NCI-H2196 (cell line): Measurements from ENCODE around the gene IFT43.

Experiments
- DNase-seq: peaks from one replicate; lab custom pipeline; 2025; ENCODE audit not compliant: unreplicated experiment; lab: John Stamatoyannopoulos, UW

Gene IFT43

DNA sequence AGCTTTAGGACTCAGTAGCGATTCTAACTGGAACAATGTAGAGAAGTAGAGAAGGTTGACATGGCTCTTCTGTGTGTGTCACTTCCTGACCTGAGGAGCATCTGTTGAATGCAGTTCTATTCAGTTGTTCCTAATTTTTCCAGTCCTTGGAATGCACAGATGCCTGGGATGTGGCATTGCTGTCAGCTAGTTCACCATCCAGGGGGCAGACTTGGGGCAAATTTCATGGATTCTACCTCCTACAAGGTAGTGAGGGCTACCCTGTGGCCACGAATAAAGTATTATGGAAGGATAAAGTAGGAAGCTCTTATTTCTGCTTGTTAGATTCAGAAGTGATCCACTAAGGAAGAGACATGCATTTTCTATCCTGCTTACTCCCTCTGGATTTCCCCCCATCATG, 91.8 kb downstream of the IFT43 start:
- no peak for DNase-seq

DNA sequence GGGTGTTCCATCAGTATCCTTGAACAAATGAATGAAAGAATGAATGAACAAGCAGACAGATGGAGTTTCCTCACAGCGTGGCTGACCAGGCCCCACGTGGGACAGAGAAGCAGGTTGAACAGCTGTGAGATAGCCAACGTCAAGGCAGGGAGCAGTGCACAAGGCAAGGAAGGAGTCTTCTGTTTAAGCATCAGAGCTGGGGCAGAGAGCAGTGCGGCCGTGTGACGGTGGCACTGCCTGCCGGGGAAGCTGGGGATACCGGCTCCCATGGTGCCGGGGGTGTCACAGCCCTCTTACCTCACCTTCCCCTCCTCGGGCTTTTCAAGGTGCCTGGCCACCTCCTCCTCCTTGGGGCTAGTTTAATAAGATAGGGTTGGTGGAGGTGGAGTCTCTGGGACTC, 92.9 kb downstream of the IFT43 start:
- DNase-seq, result no peak

DNA sequence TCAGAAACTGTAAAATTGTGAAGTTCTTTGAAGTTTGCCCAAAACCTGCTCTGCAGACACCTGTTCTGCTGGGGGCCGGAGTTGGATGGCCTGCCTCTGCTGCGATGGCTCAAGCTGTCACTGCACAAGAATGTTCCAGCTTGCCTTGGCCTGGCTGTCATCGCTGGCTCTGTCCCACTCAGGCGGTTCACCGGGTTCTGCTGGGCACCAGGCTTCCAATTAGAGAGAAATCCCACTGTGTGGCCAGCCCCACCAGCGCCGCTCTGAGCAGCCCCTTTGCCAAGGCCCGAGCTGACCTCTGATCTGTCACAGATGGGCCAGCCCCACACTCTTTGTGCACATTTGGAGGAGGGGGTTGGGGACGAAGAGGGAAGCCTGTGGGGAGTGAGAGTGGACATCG, 94.5 kb downstream of the IFT43 start:
- DNase-seq, result no peak

DNA sequence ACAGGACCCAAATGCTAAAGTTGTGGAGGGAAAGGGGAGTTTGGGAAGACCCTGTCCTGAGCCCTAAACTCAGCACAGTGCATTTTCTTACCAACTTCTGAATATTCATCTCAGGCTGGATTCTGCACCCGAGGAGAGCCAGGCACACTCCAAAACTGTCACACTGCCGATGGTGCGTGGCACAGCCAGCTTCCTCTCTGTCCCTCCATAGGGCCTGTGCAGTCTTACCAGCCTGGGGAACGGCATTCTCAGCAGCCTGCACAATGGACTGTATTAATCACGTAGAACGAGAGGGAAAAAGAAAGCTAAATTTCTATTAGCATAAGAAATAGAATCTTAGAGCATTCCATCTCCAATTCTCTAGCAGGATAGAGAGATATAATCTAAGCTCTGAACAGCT, 94.9 kb downstream of the IFT43 start:
- DNase-seq, result no peak

DNA sequence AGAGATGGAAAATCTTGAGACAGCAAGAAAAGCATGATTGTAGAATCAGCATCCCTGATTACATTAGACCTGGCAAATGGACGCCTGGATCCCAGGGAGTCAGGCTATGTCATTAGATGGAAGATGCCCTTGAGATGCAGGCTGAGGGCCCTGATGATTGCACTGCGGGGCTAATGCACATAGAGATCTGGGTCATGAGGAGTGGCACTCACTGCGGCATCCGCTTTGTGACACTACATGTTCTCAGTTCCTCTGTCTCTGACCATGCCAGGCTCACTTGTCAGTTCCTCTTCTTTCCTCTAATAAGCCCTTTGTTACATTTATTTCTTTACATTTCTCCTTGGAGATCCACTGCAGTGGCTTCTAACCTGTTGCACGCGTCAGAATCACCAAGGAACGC, 96.1 kb downstream of the IFT43 start:
- DNase-seq, result no peak

DNA sequence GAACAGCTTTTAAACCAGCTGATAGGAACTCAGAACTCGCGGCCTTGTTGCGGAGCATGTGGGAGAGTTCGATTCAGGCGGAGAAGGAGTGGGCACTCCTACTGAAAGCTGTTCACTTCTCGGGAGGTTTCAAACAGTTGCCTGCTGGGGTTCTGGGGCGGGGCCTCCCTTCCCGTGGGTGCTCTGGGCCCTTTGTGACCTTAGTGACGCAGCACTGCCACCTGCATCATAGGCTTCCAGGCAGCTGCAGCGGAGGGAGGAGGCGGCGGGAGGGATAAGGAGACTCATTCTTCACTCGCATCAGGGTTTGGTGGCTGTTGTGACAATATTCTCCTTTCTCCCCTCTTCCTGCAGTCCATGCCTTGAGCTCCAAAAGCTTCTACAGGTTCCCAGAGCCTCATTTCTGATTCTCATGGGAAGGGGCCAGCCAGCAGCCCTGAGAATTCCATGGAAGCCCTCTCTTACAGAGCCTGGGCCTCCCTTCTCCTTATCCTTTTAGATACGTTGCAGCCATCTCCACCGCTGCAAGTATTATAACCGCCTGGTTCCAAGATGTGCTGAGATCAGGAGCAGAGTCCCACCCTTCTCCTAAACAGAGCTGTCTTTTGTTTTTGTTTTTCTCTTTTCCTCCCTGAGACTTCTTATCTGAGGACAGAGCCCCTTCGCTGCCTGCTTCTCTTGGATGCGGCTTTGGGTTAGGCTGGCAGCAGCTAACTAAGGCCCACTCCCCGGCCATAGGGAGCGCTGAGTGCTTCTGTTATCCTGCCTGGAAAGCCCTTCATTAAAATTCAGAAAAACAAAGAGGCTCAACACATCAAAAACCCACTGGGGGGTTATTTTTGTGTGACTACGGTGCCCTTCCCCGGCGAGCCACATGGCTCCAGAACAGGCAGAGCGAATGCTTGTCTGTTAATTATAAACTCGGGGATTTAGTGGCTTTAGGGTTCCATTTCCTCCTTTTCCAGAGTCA, 98.5 kb downstream of the IFT43 start:
- DNase-seq, result no peak

DNA sequence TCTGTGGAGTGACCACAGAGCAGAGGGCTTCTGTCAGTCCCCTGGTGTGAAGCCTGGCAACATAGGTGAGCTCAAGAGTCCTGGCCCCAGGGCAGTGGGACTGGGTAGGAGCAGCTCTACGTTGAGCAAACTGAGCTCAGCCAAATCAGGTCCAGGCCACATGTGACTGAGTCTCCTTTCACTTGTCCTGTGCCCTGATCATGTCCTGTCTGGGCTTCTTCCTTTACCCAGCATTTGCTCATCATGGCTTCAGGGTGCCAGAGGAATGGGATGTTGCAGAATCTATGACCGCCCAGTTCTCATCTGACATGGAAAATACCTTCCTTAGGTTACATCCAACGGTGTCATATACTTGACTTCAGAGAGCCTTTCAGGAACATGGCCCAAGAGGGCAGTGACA, 99.8 kb downstream of the IFT43 start:
- DNase-seq, result no peak

DNA sequence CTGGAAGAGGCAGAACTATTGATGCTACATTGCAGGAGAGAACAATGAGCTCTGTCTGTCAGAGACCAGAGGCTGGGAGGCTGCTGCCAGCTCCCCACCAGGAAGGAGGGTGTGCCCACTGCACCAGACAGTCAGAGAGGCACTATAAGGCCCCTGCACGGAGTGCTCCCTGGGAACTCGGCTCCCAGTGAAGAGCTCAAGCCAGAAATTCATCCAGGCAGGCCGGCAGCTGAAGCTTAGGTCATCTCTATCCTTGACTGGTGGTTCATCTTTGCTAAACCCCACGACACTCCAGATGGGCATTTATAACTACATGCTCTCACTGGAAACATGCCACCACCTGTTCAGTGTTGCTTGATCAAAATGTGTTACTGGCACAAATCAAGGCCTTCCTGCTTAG, 101.1 kb downstream of the IFT43 start:
- no peak for DNase-seq

DNA sequence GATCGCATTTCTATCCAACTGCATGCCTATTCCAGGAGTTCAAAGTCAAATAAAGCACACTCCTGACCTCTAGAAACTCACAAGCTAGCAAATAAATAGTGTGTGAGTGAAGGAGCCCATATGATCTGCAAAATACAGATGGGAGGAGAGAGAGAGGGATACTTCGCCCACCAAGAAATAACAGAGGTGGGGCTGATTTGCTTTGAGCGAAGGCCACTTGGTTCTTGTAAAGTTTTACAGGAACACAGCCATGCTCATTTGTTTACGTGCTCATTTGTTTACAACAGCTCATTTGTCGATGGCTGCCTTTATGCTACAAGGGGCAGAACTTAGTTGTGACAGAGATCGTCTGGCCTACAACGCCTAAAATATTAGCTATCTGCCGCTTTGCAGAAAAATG, 102.8 kb downstream of the IFT43 start:
- DNase-seq, result no peak

DNA sequence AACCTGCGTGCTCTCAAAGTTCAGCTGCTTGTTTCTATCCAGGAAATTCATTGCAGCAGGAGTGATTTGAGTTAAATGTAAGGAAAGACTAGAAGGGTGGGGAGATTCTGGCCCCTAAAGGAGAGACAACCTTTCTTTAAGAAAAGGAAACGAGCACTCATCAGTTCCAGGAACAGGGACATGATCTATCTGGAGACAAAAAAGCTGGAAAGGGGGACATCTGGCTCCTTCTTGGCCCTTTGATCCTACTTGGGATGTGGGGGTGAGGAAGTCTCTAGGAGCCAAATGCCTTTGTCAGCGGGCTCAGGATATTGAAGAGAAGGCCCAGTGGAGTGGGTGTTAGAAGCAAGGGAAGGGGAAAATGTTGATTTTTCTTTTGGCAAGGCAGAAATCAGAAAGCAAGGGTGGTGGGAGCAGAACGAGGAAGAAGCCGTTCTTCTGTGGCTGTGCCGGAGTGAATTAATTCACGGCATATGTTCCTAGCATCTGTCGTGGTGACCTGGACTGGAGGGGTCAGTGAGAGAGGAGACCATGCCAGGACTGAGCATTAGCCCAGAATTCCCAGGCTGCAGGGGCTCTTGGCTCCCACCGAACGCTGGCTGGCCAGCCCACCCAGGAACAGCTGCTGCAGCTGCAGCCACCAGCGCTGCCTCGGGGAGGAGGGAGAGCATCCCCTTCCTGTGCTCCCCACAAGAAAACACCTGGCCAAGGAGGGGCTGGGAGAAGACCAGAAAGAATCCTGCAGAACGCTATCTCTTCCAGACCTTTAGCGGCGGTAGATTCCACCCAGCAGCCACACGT, 103.4 kb downstream of the IFT43 start:
- DNase-seq, result no peak

DNA sequence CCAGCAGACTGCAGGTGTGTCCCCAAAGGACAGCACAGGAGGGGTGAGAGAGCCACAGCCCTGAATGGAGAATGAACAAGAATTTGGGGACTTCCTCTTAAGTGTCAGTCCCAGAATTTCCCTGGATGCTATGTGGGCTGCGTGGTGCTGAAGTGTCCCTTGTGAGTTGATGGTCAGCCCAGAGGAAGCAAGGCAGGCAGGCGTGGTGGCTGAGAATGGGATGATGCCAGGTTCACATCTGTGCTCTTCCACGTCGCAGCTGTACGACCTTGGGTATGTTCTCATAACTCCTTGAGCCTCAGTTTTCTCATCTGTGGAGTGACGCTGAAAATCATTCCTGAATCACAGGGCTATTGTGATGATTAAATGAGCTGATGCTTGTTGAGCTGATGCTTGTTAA, 104.0 kb downstream of the IFT43 start:
- no peak for DNase-seq

DNA sequence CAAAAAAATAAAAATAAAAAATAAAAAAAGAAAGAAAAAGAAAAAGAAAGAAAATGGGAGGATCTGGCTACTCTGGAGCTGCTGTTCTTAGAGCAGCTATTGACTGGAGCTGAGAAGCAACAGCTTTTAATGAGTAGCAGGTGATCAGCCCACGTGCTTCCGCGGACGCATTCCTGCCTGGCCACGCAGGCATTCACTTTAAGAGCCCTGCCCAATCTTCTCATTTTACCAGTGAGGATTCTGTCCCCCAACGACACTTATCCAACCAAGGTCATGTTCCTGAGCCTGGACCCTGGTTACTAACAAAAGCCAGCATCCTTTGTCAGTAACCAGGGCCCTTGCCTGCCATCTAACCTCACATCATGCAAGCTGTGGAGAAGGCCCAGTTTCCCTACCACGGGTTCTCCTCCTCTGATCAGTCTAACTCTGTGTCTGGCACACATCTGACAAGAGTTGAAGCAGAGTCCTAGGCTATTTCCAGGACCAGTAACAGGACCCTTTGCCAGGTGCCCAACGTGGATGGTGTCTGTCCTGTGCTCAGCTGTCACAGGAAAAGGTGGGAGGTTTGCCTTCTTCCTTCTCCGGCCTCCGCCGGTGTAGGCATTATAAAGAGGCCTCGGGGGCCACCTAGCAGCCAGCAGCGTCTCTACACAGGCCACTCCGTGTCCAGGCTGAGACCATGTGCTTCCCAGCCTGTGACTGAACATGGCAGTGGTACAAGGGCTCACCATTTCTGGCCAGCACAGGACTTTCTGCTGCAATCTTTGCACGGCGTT, 105.2 kb downstream of the IFT43 start:
- no peak for DNase-seq

DNA sequence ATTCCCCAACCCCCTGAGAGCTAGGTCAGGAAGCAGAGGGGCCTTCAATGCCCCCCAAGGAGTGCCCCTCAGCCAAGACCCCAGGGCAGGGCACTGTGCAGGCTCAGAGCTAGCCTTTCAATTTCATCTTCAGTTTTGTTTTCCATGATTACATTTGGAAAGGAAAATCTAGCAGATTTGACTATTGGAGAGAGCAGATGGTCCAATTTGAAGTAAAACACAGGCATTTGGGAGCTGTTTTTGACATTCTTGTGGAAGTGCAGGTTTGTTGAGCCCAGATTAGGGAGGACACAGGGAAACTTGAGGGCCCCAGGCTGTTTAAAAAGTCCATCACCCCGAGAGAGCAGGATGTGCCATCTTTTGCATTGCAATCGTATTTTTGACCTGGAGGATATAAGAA, 107.5 kb downstream of the IFT43 start:
- DNase-seq, result no peak

DNA sequence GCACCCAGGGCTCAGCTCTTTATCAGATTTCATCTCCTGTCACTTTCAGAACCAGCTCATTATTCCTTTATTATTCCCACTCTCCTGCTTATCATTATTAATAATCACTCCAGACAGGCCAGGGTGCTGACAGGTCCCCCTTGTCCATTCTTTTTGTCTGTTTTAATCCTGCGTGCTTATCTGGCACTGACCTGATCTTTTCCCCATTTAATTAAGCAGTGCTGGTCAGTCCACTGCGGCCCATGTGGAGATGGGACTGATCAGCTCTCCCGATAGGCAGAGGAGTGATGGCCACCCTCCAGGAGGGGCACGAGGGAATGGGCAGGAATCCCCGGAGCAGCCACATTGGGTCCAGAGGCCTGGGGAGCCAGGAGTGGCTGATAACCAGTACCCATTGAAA, 110.7 kb downstream of the IFT43 start:
- DNase-seq, result no peak

DNA sequence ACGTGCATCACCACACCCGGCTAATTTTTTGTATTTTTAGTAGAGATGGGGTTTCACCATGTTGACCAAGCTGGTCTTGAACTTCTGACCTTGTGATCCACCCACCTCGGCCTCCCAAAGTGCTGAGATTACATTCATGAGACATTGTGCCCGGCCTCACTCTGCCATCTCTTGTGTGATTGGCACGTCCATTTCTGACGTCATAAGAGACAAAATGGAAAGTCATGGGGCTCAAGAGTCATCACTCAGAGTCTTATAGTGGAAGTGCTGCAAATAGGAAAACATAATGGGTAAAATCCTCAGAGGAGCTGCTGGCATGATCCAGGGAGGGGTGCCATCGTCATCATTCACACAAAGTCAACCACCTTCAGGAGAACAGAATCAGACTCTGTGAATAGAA, 112.0 kb downstream of the IFT43 start:
- DNase-seq, result no peak

DNA sequence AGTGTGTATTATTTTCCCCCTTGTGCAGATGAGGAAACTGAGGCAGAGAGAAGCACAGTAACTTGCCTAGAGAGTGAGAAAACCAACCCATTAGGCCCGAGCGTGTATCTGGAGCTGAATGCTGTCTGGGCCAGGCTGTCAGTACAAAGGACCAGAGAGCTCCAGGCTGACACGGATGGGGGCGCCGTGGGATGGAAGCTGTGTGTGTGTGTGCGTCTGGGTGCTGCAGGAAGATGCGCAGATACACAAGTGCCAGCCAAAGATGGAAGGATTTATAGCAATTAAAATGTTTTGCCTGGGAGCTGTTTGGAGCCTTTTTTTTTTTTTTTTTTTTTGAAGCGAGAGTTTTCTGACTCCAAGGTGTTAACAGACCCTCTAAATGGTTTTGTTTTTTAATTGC, 112.5 kb downstream of the IFT43 start:
- no peak for DNase-seq

DNA sequence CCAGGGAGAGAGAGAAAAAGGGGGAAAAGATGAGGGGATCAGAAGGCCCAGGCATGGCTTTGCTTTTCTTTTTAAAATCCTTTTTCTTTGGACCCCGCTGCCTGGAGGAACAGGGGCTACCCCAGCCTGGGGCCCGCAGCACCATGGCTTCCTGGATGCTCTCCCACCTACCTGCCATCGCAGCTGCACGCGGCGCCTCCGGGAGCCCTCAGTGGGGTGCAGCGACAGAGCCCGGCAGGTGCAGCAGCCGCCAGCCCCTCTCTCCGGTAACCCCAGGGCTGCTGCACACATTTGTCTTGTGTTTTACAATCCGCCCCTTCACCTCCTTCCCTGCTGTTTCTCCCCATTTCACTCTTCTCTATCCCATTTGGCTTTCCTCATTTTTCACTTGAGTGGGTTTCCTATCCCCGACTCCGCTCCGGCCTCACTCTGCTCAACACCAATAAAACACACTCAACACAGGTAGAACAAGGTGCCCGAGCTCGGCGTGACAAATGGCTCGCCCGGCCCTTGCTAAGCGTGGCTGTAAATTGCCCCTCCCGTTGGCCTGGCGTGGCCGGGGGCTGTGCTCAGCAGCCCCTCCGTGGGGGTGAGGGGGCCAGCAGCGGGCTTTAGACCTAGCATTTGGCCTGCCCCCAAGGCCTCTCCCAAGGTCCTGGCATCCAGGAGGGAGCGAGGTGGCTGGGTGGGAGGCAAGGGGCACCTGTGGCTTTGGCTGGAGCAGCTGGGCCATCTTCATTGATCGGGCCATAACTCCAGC, 113.5 kb downstream of the IFT43 start:
- DNase-seq, result no peak

DNA sequence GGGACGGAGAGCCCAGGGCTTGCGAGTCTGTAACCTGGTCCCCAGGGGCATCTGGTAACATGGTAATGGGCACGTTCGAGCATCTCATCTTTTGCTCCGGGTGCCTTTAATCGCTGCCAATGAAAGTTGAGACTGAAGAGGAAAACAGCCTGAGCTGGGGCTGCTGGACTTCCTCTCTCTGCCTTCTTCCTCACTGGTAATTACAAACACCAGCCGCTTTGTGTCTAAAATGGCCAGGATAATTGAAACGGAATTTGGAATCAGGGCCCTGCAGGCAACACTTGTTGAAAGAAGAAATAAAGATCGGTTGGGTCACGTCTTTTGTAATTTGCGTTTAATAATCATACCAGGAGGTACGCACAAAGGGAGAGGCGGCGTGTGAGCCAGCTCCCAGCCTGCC, 114.7 kb downstream of the IFT43 start:
- no peak for DNase-seq

DNA sequence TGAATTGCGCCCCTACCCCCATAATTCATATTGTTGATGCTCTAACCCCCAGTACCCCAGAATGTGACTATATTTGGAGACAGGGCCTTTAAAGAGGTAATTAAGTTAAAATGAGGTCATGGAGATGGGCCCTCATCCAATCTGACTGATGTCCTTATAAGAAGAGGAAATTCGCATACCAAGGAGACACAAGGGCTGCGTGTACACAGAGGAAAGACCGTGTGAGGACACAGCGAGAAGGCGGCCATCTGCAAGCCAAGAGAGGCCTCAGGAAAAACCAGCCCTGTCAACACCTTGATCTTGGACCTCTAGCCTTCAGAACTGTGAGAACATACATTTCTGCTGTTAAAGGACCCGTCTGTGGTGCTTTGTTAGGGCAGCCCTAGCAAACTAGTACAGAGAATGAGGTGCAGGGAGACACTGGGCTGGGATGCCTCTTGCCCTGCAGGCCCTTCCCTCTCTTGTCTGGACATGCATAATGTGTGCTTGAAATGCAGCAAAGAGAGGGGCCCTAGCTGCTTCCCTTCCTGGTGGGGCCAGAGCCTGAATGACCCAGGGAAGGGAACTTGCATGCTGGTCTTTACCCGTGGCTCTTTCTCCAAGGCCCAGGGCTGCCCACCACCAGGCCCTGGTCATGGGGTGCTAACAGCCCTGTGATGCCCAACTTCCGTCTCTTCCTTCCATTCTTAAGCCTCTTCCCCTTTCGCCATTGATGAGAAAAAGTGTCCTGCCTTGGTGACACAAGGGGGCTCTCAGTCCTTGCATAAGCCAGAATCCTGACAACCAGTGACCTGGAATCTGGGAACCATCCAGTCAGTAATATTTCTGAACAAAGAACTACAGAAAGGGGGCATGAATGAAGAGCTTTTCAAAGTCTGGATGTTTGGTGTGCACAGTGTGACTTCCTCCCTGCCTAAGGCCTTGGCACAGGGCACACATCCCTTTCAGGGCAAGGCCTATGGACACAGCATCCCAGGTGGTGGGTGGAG, 116.1 kb downstream of the IFT43 start:
- DNase-seq, result no peak
